HepG2 (cell line): ENCODE results near the gene EIF5B. TPM values are rescaled to one million over a fixed set of nuclear protein-coding genes. Genes with fewer than 3 reads are reported as not detected.

Source experiments
- ATF1 ChIP-seq: IDR thresholded peaks from 2 replicates; pipeline ENCODE4 v1.6.1; 2016; ENCODE audit warnings: mild to moderate bottlenecking, control low read depth
- CREB1 ChIP-seq, 2 experiments: fragments of 450-650 bp in 1 of 2; IDR thresholded peaks; 2 replicates each; pipeline ENCODE4 v1.6.1; 2016 to 2017; ENCODE audit warnings: control low read depth in 1 of 2, mild to moderate bottlenecking in 1 of 2, missing compliant biosample characterization in 1 of 2, missing genetic modification characterization in 1 of 2
- KIAA2018 ChIP-seq: sonication (generic); formaldehyde crosslinking; IDR thresholded peaks from 2 replicates; pipeline ENCODE4 v1.5.0; 2020; ENCODE audit warnings: mild to moderate bottlenecking, missing genetic modification reagents, borderline replicate concordance
- NR2F2 ChIP-seq: IDR thresholded peaks from 2 replicates; pipeline ENCODE4 v1.6.1; 2012; ENCODE audit warnings: low read depth, inconsistent platforms, borderline replicate concordance
- ZEB1 ChIP-seq: IDR thresholded peaks from 2 replicates; pipeline ENCODE4 v1.6.1; 2012; ENCODE audit warnings: mild to moderate bottlenecking, low read depth, inconsistent platforms; ENCODE audit not compliant: insufficient replicate concordance
- ZNF30 ChIP-seq: sonication (generic); formaldehyde crosslinking; IDR thresholded peaks from 2 replicates; pipeline ENCODE4 v1.5.0; 2020; ENCODE audit warnings: mild to moderate bottlenecking, missing genetic modification reagents
- ZNF451 ChIP-seq: sonication (generic); formaldehyde crosslinking; IDR thresholded peaks from 2 replicates; pipeline ENCODE4 v1.5.0; 2020; ENCODE audit warnings: mild to moderate bottlenecking, missing genetic modification reagents
- ZSCAN25 ChIP-seq: sonication (generic); formaldehyde crosslinking; IDR thresholded peaks from 2 replicates; pipeline ENCODE4 v1.8.0; 2022; ENCODE audit warnings: mild to moderate bottlenecking, missing genetic modification reagents
- polyA plus RNA-seq, 8 experiments: library from polyadenylated mRNA; depleted of rRNA in 3 of 8; stranded (reverse) in 7 of 8; unstranded in 1 of 8; fragments of >200 nt; fragmentation: Illumina TruSeq in 4 of 8; extraction: Trizol in 4 of 8; gene quantifications; 2 replicates each; pipeline versions ENCODE4 v1.2.1 to v1.2.3, GENCODE V29; 2011 to 2016; ENCODE audit warnings: low read depth in 4 of 8, missing spikeins in 1 of 8, mixed read lengths in 1 of 8; ENCODE audit not compliant: insufficient read depth in 1 of 8
- total RNA-seq, 5 experiments: library from RNA; depleted of rRNA; stranded (reverse); fragments of >200 nt; fragmentation: Illumina TruSeq; extraction: Trizol; gene quantifications; 2 replicates each; pipeline ENCODE4 v1.2.3, GENCODE V29; 2016; ENCODE audit warnings: low read depth in 1 of 5

Gene EIF5B
- total and polyA plus RNA-seq, 2 of the 13 experiments (the other 11 are each of a cell fraction or from before 2014, with no cell fraction given): 8.8 to 32.1 TPM

GRCh38 chr2:99336804-99337112, 431 bp upstream of the EIF5B start (continued):
- TF ChIP-seq KIAA2018 (CRISPR knock-in tag) (no peak), ZEB1 (peak; percentile 17), NR2F2 (0 out of 2 replicates have a peak, but pooled peaks have one; percentile 10), CREB1 (IDR thresholded peaks at IDR 0.05) (no peak), CREB1 (CRISPR knock-in tag; IDR thresholded peaks at IDR 0.05) (peak; percentile 20; the same call in 1 of the 2 replicates), ZNF30 (CRISPR knock-in tag) (0 out of 2 replicates have a peak, but pooled peaks have one; percentile 41), ZSCAN25 (CRISPR knock-in tag) (no peak), ATF1 (CRISPR knock-in tag) (0 out of 2 replicates have a peak, but pooled peaks have one; percentile 34), ZNF451 (CRISPR knock-in tag) (0 out of 2 replicates have a peak, but pooled peaks have one; percentile 1)
